NCI-H187 (cell line): ENCODE measurements around the gene TMEM175.
"Not testable (repeated sequence)": the region's sequence is repeated elsewhere in the genome, so short reads cannot be mapped to it uniquely, and the experiment has no call there.

Experiments used
- DNase-seq, 2 experiments: peaks; one replicate each; lab custom pipeline; 2025; lab: John Stamatoyannopoulos, UW

TMEM175 gene

GRCh38 chr4:989722-990471 is 57.6 kb downstream of the TMEM175 start:
- DNase-seq, result no peak

GRCh38 chr4:990746-991367 is 58.6 kb downstream of the TMEM175 start:
- no peak for DNase-seq

- DNase-seq, result no peak
Measured at GRCh38 chr4:991451-992296, 59.4 kb downstream of the TMEM175 start.

- no peak for DNase-seq
Measured at GRCh38 chr4:992297-993110, 60.2 kb downstream of the TMEM175 start.

GRCh38 chr4:993111-994029 is 61.1 kb downstream of the TMEM175 start, which contains the start of gene SLC26A1:
Gene SLC26A1 (minus strand): TSS chr4:993404. CDS start chr4:991703, 1,701 bp downstream.
- no peak for DNase-seq

- DNase-seq, result no peak
Measured at GRCh38 chr4:995311-996026, 63.2 kb downstream of the TMEM175 start.

GRCh38 chr4:996030-996996 is 64.1 kb downstream of the TMEM175 start:
- no peak for DNase-seq

GRCh38 chr4:996997-997374 is 64.7 kb downstream of the TMEM175 start:
- no peak for DNase-seq

GRCh38 chr4:997375-998071 is 65.3 kb downstream of the TMEM175 start:
- no peak for DNase-seq

GRCh38 chr4:998096-998691 is 65.9 kb downstream of the TMEM175 start:
- no peak for DNase-seq

GRCh38 chr4:999240-999863 is 67.1 kb downstream of the TMEM175 start:
- DNase-seq, result not testable (repeated sequence)

- no peak for DNase-seq
Measured at GRCh38 chr4:999882-1000425, 67.7 kb downstream of the TMEM175 start.

GRCh38 chr4:1000686-1001260 is 68.5 kb downstream of the TMEM175 start:
- DNase-seq, result no peak

- DNase-seq, result no peak
Measured at GRCh38 chr4:1001561-1002130, 69.4 kb downstream of the TMEM175 start.

- no peak for DNase-seq
Measured at GRCh38 chr4:1002131-1002630, 69.9 kb downstream of the TMEM175 start.

GRCh38 chr4:1002631-1003251 is 70.5 kb downstream of the TMEM175 start:
- DNase-seq, result no peak
